Renal cortex interstitium (tissue), 11 donors: ENCODE results near the gene NT5DC1. TPM values are rescaled to one million over a fixed set of nuclear protein-coding genes. Genes with fewer than 3 reads are reported as not detected.
"Not testable (repeated sequence)": the region's sequence is repeated elsewhere in the genome, so short reads cannot be mapped to it uniquely, and the experiment has no call there.

ENCODE experiments used
- DNase-seq, 11 donors: peaks; one replicate each; pipeline ENCODE4 v3.0.0-alpha.2; 2013; ENCODE audit warnings: low read depth in 9 of 11, low spot score in 4 of 11; ENCODE audit errors: extremely low read depth in 1 of 11
- polyA plus RNA-seq, 3 donors: library from polyadenylated mRNA; unstranded; fragments of 120-200 nt; gene quantifications; one replicate each; pipeline ENCODE4 v1.2.1, GENCODE V29; 2013; ENCODE audit not compliant: insufficient read length in 3 of 3

NT5DC1 gene
- polyA plus RNA-seq, 3 donors, result 40.7 to 47.7 (median 45.2) TPM

- no peak for DNase-seq
Observed at GRCh38 chr6:116280933-116281316, 180.3 kb downstream of the NT5DC1 start.

GRCh38 chr6:116282698-116283097 lies 182.0 kb downstream of the NT5DC1 start:
- no peak for DNase-seq

GRCh38 chr6:116283191-116283590 lies 182.5 kb downstream of the NT5DC1 start:
- DNase-seq, result no peak

GRCh38 chr6:116284984-116285383 lies 184.3 kb downstream of the NT5DC1 start:
- not testable (repeated sequence) for DNase-seq

GRCh38 chr6:116286773-116287358 lies 186.2 kb downstream of the NT5DC1 start:
- DNase-seq, result no peak

- DNase-seq, result peak in 1 of 11 donors; percentile 35
Observed at GRCh38 chr6:116287689-116288282, 187.1 kb downstream of the NT5DC1 start.

GRCh38 chr6:116289876-116290275 lies 189.2 kb downstream of the NT5DC1 start:
- no peak for DNase-seq

- no peak for DNase-seq
Observed at GRCh38 chr6:116290799-116291198, 190.1 kb downstream of the NT5DC1 start.

GRCh38 chr6:116291701-116292396 lies 191.2 kb downstream of the NT5DC1 start:
- DNase-seq, result no peak

- no peak for DNase-seq
Observed at GRCh38 chr6:116292553-116292952, 191.9 kb downstream of the NT5DC1 start.

GRCh38 chr6:116298273-116298672 lies 197.6 kb downstream of the NT5DC1 start:
- no peak for DNase-seq

GRCh38 chr6:116298973-116299372 lies 198.3 kb downstream of the NT5DC1 start:
- DNase-seq, result no peak

Other genes starting within 250 kb of the NT5DC1 start
- gene FRK, start 40.0 kb upstream of the NT5DC1 start, polyA plus RNA-seq, result 1 to 10 TPM; 3.8 to 8.3 (median 4.9) TPM
- gene COL10A1, start 25.3 kb downstream of the NT5DC1 start, polyA plus RNA-seq, result under 1 TPM; 0.30 to 0.66 (median 0.48) TPM
- 10 to 100 TPM; 59.6 to 63.2 (median 60.3) TPM for gene TSPYL4, start 153.2 kb downstream of the NT5DC1 start, polyA plus RNA-seq
- gene TSPYL1, start 179.1 kb downstream of the NT5DC1 start, polyA plus RNA-seq, result 100 to 1,000 TPM; 100 to 105 (median 101) TPM